Gastrocnemius medialis (tissue), 4 donors: ENCODE results near the gene C12orf43. TPM values are rescaled to one million over a fixed set of nuclear protein-coding genes. Genes with fewer than 3 reads are reported as not detected.

Experiments
- ATAC-seq, 2 donors: fragments of 150-250 bp; one replicate each; pipeline ENCODE4 v1.9.1; 2016
- DNase-seq, 2 donors: peaks; one replicate each; pipeline ENCODE4 v3.0.0-alpha.2; 2019
- H3K27ac ChIP-seq, 4 donors: fragments of 200-600 bp; sonication (generic); 1 replicate in 1 of 4; 2 replicates in 3 of 4; pipeline ENCODE4 v1.5.1; 2016 to 2018; ENCODE audit warnings: mild to moderate bottlenecking in 2 of 4, moderate library complexity in 1 of 4
- H3K27me3 ChIP-seq, 3 donors: fragments of 200-600 bp; sonication (generic) in 2 of 3; 1 replicate in 1 of 3; 2 replicates in 2 of 3; pipeline versions ENCODE4 v1.5.1 to v1.6.0; 2016 to 2019; ENCODE audit warnings: mild to moderate bottlenecking in 1 of 3, moderate library complexity in 1 of 3
- H3K36me3 ChIP-seq, 2 donors: fragments of 200-600 bp; sonication (generic) in 1 of 2; one replicate each; pipeline ENCODE4 v1.5.1; 2017 to 2018
- H3K4me1 ChIP-seq, 2 donors: fragments of 200-600 bp; sonication (generic) in 1 of 2; one replicate each; pipeline ENCODE4 v1.5.1; 2016 to 2017; ENCODE audit warnings: mild to moderate bottlenecking in 2 of 2
- H3K4me3 ChIP-seq, 4 donors: fragments of 200-600 bp; sonication (generic) in 3 of 4; 1 replicate in 1 of 4; 2 replicates in 3 of 4; pipeline ENCODE4 v1.5.1; 2016 to 2019; ENCODE audit warnings: mild to moderate bottlenecking in 2 of 4
- H3K9me3 ChIP-seq, 3 donors: fragments of 200-600 bp; sonication (generic) in 2 of 3; 1 replicate in 1 of 3; 2 replicates in 2 of 3; pipeline ENCODE4 v1.5.1; 2016 to 2019
- CTCF ChIP-seq, 5 experiments: fragments of 450-650 bp in 3 of 5; fragments of 200-600 bp in 2 of 5; sonication (generic) in 2 of 5; IDR thresholded peaks in 4 of 5; conservative IDR thresholded peaks in 1 of 5; 1 replicate in 4 of 5; 2 replicates in 1 of 5; pipeline ENCODE4 v1.5.1; 2016 to 2019; ENCODE audit warnings: antibody characterized with exemption in 5 of 5, mild to moderate bottlenecking in 3 of 5, moderate library complexity in 3 of 5
- POLR2A ChIP-seq, 2 donors: fragments of 450-650 bp; IDR thresholded peaks; one replicate each; pipeline ENCODE4 v1.6.1; 2017; ENCODE audit warnings: antibody characterized with exemption in 2 of 2, mild to moderate bottlenecking in 2 of 2, moderate library complexity in 2 of 2
- in situ Hi-C, 4 donors: fragments of 200-750 bp; cut with MboI; loops; one replicate each; pipeline versions ENCODE4 v1.15.0 to v1.8.0; 2017; ENCODE audit warnings: low sequenced_read_pairs in 4 of 4
- intact Hi-C: fragments of 100-400 bp; cut with DNase I; formaldehyde crosslinking; loops from one replicate; pipeline ENCODE4 v1.15.1; 2023; ENCODE audit warnings: low total_unique reads
- total RNA-seq, 4 donors: library from RNA; depleted of rRNA; stranded (reverse); fragments of >200 nt; gene quantifications; one replicate each; pipeline versions ENCODE4 v1.1.0 to v1.2.3, GENCODE V29; 2016

Gene C12orf43
- total RNA-seq, 4 donors from 2014 or later = 2.9 to 13.2 (median 5.1) TPM

DNA sequence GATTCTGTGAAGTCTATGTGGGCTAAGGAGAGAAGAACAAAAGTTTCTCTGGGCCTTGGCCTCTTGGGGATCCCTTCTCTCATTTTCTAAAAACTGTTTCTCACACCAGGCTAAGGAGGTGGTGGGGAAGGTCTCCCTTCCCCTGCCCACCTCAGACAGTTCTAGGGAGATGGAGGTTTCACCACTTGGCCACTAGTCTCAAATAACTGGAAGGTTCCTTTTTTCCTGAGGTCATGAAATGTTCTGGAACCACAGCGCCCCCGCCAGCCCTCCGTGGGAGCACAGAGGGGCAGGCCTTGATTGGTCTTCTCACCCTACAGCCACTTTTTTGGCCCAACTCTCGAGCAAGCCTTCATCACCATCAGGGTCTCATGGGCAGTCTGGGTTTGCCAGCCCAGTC is 12.6 kb downstream of the C12orf43 start:
- no peak for DNase-seq
- in situ Hi-C loops = no loop called here
- peaks cover 0 to 62% of the 10 kb centered on the region in 2 donors for H3K36me3 ChIP-seq

DNA sequence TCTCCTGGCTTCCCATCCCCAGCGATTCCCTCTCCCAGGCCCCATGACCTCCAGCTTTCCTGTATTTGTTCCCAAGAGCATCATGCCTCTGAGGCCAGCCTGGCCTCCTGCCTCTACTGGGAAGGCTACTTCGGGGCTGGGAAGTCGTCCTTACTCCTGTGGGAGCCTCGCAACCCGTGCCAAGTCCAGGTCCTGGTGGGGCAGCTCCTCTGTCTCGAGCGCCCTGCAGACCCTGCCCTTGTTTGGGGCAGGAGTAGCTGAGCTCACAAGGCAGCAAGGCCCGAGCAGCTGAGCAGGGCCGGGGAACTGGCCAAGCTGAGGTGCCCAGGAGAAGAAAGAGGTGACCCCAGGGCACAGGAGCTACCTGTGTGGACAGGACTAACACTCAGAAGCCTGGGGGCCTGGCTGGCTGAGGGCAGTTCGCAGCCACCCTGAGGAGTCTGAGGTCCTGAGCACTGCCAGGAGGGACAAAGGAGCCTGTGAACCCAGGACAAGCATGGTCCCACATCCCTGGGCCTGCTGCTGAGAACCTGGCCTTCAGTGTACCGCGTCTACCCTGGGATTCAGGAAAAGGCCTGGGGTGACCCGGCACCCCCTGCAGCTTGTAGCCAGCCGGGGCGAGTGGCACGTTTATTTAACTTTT is 14.3 kb downstream of the C12orf43 start:
- intact Hi-C loops = no loop called here
- Histone ChIP-seq H3K27me3 (peaks cover 0 to 11% (median 0%) of the 10 kb centered on the region in 3 donors), H3K36me3 (peaks cover 0 to 45% of the 10 kb centered on the region in 2 donors), H3K4me3 (no peak overlapping the region), H3K4me1 (no peaks in the 10 kb centered on the region), H3K27ac (no peak overlapping the region), H3K9me3 (no peaks in the 10 kb centered on the region)
- TF ChIP-seq CTCF (IDR thresholded peaks at IDR 0.05 in 4 of 5, conservative IDR thresholded peaks at IDR 0.05 in 1 of 5) (no peak), POLR2A (IDR thresholded peaks at IDR 0.05) (no peak)
- in situ Hi-C loops = no loop called here
- DNase-seq (no peak), ATAC-seq (no peak)

More for the DNA sequence above, 12.6 kb downstream of the C12orf43 start:
- Histone ChIP-seq H3K27ac (no peak overlapping the region), H3K9me3 (no peaks in the 10 kb centered on the region), H3K27me3 (peaks cover 0 to 11% (median 0%) of the 10 kb centered on the region in 3 donors), H3K4me1 (no peaks in the 10 kb centered on the region), H3K4me3 (no peak overlapping the region)
- TF ChIP-seq CTCF (IDR thresholded peaks at IDR 0.05 in 4 of 5, conservative IDR thresholded peaks at IDR 0.05 in 1 of 5) (no peak), POLR2A (IDR thresholded peaks at IDR 0.05) (no peak)
- ATAC-seq = no peak
- intact Hi-C loops = no loop called here

DNA sequence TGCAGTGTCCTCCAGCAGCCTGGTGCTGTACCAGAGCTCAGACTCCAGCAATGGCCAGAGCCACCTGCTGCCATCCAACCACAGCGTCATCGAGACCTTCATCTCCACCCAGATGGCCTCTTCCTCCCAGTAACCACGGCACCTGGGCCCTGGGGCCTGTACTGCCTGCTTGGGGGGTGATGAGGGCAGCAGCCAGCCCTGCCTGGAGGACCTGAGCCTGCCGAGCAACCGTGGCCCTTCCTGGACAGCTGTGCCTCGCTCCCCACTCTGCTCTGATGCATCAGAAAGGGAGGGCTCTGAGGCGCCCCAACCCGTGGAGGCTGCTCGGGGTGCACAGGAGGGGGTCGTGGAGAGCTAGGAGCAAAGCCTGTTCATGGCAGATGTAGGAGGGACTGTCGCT is 15.2 kb downstream of the C12orf43 start:
- TF ChIP-seq CTCF (IDR thresholded peaks at IDR 0.05 in 4 of 5, conservative IDR thresholded peaks at IDR 0.05 in 1 of 5) (no peak), POLR2A (IDR thresholded peaks at IDR 0.05) (no peak)
- in situ Hi-C loops = no loop called here
- no peak overlapping the region for H3K4me3 ChIP-seq
- no peaks in the 10 kb centered on the region for H3K9me3 ChIP-seq
- DNase-seq = no peak
- no peak for ATAC-seq
- no peaks in the 10 kb centered on the region for H3K4me1 ChIP-seq
- peaks cover 0 to 11% (median 0%) of the 10 kb centered on the region in 3 donors for H3K27me3 ChIP-seq
- no peak overlapping the region for H3K27ac ChIP-seq
- intact Hi-C loops = no loop called here
- H3K36me3 ChIP-seq = peaks cover 0 to 37% of the 10 kb centered on the region in 2 donors

DNA sequence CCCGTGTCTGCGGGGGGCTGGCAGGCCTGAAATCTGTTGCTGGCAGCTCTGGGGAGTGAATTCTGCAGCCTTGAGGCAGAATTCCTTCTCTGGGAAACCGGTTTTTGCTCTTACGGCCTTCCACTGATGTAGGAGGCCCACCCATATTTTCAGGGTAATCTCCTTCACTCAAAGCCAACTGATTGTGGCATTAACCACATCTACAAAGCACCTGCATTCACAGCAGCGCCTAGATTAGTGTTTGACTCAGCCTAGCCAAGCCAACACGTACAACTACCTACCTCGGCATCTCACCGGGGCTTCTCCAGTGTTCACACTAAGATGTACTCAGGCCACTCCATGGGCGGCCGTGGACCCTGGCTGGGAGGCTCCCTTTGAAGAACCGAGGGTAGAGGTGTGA is 15.8 kb downstream of the C12orf43 start:
- H3K27me3 ChIP-seq = peaks cover 0 to 11% (median 0%) of the 10 kb centered on the region in 3 donors
- peaks cover 0 to 32% of the 10 kb centered on the region in 2 donors for H3K36me3 ChIP-seq
- ATAC-seq = no peak

GRCh38 chr12:120999191-121000120 is 16.8 kb downstream of the C12orf43 start:
- in situ Hi-C loops = no loop called here
- intact Hi-C loops = no loop called here
- ATAC-seq = no peak

More for the DNA sequence above, 15.8 kb downstream of the C12orf43 start:
- intact Hi-C loops (no loop called here), in situ Hi-C loops (no loop called here)
- H3K27ac ChIP-seq = no peak overlapping the region
- TF ChIP-seq POLR2A (IDR thresholded peaks at IDR 0.05) = no peak
- no peak for DNase-seq
- no peaks in the 10 kb centered on the region for H3K4me1 ChIP-seq
- H3K4me3 ChIP-seq = no peak overlapping the region
- H3K9me3 ChIP-seq = no peaks in the 10 kb centered on the region

More at GRCh38 chr12:120999191-121000120, 16.8 kb downstream of the C12orf43 start:
- H3K4me1 ChIP-seq = no peaks in the 10 kb centered on the region
- no peak overlapping the region for H3K4me3 ChIP-seq
- peaks cover 0 to 11% (median 0%) of the 10 kb centered on the region in 3 donors for H3K27me3 ChIP-seq
- no peak overlapping the region for H3K27ac ChIP-seq
- no peak for DNase-seq
- no peaks in the 10 kb centered on the region for H3K9me3 ChIP-seq
- TF ChIP-seq POLR2A (IDR thresholded peaks at IDR 0.05) (no peak), CTCF (IDR thresholded peaks at IDR 0.05 in 4 of 5, conservative IDR thresholded peaks at IDR 0.05 in 1 of 5) (no peak)
- peaks cover 0 to 21% of the 10 kb centered on the region in 2 donors for H3K36me3 ChIP-seq
